NCI-H1694 treated with DMSO at 0.1 percent for 48 hours (cell line): ENCODE data around the gene TRIM34.
"Not testable (repeated sequence)": the region's sequence is repeated elsewhere in the genome, so short reads cannot be mapped to it uniquely, and the experiment has no call there.

Experiments
- DNase-seq: peaks from one replicate; lab custom pipeline; 2025; lab: John Stamatoyannopoulos, UW

Gene TRIM34

DNA sequence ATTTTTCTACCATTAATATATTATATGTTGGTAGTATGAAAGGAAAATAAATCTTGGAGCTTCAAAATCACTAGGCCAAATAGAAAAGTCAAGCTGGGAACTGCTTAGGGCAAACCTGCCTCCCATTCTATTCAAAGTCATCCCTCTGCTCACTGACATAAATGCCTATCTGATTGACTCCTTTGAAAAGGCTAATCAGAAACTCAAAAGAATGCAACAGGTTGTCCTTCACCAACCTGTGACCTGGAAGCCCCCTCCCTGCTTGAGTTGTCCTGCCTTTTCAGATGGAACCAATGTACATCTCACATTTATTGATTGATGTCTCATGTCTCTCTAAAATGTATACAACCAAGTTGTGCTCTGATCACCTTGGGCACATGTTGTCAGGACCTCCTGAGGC, 3.2 kb upstream of the TRIM34 start:
- DNase-seq, result no peak

GRCh38 chr11:5622802-5623201, 2.0 kb upstream of the TRIM34 start:
- no peak for DNase-seq

GRCh38 chr11:5625281-5625680, 480 bp downstream of the TRIM34 start:
- no peak for DNase-seq

DNA sequence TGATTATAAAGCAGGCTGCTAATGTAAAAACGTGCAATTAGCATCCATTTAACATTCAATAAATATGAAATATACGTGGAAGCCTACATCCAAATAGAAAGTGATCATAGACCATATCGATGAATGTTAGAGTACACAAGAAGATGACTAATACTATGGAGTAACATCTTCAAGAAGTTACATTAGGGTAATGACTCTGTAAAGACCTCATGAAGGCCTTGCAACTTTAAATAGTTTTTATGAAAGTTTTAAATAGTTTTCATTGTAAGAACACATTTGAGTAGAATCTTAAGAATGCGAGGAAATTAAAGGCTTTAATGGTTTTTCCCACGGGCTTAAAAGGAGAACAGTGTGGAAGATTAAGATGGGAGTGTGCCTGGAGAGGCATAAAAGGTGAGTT, 1.4 kb downstream of the TRIM34 start:
- no peak for DNase-seq

- no peak for DNase-seq
Measured at GRCh38 chr11:5631417-5631816, 6.6 kb downstream of the TRIM34 start.

DNA sequence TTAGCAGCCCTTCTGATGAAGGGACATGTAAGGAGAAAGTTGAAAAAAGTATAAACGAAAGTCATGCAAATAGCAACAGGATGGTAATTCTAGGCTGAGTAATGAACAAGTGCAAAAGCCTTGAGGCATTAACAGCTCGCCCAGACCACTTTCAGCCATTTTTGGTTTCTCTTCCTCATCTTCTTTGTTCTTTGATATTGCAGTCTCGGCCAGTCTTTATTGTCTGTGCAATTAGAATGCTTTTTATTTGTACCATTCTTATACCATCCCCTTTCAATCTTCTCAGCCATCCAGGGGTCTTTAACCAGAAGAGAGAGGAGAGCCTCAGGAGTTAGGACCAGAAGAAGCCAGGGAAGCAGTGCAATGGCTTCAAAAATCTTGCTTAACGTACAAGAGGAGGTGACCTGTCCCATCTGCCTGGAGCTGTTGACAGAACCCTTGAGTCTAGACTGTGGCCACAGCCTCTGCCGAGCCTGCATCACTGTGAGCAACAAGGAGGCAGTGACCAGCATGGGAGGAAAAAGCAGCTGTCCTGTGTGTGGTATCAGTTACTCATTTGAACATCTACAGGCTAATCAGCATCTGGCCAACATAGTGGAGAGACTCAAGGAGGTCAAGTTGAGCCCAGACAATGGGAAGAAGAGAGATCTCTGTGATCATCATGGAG, 7.3 kb downstream of the TRIM34 start:
- DNase-seq, result no peak

- DNase-seq, result no peak
Measured at GRCh38 chr11:5639953-5640352, 15.2 kb downstream of the TRIM34 start.

DNA sequence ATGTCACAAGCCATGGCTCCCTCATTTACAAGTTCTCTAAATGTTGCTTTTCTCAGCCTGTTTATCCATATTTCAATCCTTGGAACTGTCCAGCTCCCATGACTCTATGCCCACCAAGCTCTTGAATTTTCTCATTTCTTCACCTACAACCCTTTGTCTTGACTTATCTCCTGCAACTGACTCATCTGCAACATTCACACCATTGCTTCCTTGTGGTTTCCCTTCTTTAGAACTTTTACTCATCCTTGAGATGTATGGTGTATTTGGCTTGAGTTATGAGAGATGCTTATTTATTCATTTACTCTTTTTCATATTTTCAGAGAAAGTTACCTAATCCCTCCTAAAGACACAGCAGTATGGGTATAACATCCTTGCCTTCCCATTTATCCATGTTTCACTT, 18.8 kb downstream of the TRIM34 start:
- DNase-seq, result no peak

GRCh38 chr11:5646139-5646538, 21.3 kb downstream of the TRIM34 start:
- no peak for DNase-seq

DNA sequence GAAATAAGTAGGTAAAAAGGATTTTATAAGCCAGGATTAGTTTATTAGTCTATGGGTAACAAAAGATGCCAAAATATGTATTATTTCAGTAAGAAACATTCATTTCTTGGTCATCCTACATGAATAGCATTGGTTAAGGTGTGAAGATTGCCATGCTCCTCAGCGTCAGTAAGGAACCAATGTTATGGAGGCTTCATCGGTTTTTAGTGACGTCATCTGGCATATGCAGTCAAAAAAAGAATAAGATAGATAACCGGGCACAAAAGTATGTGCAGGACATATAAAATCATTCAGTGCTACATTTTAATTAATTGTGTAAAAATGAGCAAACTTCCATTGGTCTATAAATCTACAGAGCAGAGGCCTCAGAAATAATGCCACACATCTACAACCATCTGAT, 30.7 kb downstream of the TRIM34 start:
- no peak for DNase-seq

- DNase-seq, result not testable (repeated sequence)
Measured at GRCh38 chr11:5656956-5657355, 32.2 kb downstream of the TRIM34 start.

- no peak for DNase-seq
Measured at GRCh38 chr11:5658318-5658717, 33.5 kb downstream of the TRIM34 start.

DNA sequence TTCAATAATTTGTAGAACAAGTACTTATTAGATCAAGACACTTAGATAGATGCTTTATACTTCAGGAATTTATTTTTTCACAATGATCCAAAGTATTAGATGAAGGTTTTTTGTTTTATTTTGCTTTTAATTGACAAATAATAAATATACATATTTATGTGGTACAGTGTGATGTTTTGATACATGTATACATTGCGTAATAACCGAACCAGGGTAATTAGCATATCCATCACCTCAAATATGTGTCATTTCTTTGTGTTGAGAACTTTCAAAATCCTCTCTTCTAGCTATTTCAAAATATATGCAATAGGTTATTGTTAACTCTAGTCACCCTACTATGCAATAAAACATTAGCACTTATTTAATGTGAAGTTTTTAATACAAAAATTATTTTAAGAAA, 38.7 kb downstream of the TRIM34 start:
- DNase-seq, result no peak

- DNase-seq, result no peak
Measured at GRCh38 chr11:5665051-5665570, 40.3 kb downstream of the TRIM34 start.

DNA sequence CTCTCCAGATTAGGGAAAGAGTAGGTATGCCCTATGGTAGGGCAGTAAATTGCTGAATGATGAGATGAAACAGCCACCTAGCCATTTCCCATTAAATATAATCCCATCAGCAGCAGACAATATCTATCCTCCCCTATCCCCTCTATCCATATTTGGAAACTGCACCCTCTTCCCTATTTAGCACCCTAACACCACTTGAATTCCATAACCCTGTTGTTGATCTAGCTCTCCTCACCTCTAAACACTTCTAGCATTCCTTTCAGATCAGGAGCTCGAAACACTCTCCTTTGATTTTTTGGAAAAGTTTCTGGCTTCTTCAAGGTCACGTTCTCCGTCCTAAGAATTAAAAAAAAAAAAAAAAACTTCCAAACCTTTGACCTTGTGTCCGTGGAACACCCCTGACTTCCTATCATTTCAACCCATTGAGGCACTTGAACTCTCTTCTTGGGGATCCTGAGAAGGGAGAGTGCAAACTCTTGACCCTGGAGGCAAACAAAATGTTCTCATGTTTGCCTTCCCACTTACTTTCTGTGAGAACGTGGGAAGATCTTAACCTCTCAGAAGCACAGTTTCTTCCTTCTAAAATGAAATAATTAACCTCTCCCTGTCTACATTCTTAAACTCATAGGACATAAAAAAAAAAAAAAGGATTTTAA, 41.1 kb downstream of the TRIM34 start:
- no peak for DNase-seq

- no peak for DNase-seq
Measured at GRCh38 chr11:5666402-5666793, 41.6 kb downstream of the TRIM34 start.

DNA sequence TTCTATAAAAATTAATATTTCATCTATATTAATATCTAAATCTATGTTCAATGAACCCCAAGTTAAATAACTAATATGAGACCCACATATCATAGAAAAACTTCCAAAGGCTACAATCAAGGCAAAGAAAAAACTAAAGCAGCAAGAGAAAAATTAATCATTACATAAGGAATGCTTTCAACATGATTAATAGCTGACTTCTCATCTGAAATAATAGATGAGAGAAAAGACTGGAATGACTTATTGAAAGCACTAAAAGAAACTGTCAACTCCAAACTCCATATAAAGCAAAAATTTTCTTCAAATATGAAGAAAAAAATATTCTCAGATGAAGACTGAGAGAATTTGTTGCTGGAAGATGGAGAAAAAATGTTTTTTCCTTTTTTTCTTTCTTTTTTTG, 47.0 kb downstream of the TRIM34 start:
- no peak for DNase-seq

- DNase-seq, result no peak
Measured at GRCh38 chr11:5674391-5674790, 49.6 kb downstream of the TRIM34 start.

GRCh38 chr11:5679811-5680210, 55.0 kb downstream of the TRIM34 start:
- no peak for DNase-seq

- DNase-seq, result not testable (repeated sequence)
Measured at GRCh38 chr11:5682890-5683441, 58.2 kb downstream of the TRIM34 start.

DNA sequence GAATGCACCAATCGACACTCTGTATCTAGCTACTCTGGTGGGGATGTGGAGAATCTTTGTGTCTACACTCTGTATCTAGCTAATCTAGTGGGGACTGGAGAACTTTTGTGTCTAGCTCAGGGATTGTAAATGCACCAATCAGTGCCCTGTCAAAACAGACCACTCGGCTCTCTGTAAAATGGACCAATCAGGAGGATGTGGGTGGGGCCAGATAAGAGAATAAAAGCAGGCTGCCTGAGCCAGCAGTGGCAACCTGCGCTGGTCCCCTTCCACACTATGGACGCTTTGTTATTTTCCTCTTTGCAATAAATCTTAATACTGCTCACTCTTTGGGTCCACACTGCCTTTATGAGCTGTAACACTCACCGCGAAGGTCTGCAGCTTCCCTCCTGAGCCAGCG, 58.8 kb downstream of the TRIM34 start:
- DNase-seq, result not testable (repeated sequence)

DNA sequence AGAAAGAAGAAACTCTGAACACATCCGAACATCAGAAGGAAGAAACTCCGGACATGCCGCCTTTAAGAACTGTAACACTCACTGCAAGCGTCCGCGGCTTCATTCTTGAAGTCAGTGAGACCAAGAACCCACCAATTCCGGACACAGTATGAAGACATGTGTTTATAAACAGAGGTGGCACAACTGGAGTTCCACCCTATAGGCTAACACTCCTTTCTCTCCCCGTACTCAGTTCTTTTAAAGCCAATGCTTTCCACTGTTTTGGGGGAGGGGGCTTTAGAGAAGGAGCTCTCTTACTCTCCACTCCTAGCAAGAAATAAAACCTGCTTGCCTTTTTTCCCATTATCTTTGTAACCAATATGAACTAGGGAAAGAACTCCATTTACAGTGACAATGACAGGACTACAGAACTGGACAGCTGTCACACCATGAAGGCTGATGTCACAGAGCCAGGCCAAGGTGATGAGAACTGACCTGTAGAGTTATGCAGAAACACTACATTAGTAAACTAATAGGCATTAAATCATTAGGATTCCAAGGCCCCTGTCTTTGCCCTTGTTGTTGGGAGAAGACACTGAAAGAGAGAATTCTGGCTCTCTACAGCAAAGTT, 59.3 kb downstream of the TRIM34 start:
- no peak for DNase-seq
